ENCODE data around the gene TCF4. TPM values are rescaled to one million over a fixed set of nuclear protein-coding genes. Genes with fewer than 3 reads are reported as not detected.

TCF4 gene
- total and polyA plus RNA-seq, 2 of the 13 experiments (the other 11 are each of a cell fraction or from before 2014, with no cell fraction given) = not detected

DNA sequence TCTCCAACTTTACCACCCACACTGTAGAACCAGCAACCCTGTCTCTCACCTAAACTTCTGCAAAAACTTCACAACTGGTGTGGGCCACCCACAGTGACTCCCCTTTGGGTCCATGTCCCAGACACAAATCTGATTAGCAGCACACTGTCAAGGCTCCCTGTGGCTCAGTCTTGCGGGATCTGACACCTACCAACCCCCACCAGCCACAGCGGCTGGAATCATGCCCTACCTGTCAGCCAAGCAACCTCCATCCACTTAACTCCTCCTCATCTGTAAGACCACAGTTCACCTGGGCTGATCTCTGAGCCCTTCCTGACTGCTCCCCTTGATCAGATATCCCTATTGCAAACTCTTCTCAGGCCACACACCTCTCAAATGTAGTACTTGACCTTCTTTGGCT, 14.6 kb downstream of the TCF4 start (continued):
- TF ChIP-seq, protein P1, sequence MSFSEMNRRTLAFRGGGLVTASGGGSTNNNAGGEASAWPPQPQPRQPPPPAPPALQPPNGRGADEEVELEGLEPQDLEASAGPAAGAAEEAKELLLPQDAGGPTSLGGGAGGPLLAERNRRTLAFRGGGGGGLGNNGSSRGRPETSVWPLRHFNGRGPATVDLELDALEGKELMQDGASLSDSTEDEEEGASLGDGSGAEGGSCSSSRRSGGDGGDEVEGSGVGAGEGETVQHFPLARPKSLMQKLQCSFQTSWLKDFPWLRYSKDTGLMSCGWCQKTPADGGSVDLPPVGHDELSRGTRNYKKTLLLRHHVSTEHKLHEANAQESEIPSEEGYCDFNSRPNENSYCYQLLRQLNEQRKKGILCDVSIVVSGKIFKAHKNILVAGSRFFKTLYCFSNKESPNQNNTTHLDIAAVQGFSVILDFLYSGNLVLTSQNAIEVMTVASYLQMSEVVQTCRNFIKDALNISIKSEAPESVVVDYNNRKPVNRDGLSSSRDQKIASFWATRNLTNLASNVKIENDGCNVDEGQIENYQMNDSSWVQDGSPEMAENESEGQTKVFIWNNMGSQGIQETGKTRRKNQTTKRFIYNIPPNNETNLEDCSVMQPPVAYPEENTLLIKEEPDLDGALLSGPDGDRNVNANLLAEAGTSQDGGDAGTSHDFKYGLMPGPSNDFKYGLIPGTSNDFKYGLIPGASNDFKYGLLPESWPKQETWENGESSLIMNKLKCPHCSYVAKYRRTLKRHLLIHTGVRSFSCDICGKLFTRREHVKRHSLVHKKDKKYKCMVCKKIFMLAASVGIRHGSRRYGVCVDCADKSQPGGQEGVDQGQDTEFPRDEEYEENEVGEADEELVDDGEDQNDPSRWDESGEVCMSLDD (CRISPR knock-in tag; IDR thresholded peaks at IDR 0.05; ENCODE audit: borderline replicate concordance) = no peak
- TF ChIP-seq, protein P2, sequence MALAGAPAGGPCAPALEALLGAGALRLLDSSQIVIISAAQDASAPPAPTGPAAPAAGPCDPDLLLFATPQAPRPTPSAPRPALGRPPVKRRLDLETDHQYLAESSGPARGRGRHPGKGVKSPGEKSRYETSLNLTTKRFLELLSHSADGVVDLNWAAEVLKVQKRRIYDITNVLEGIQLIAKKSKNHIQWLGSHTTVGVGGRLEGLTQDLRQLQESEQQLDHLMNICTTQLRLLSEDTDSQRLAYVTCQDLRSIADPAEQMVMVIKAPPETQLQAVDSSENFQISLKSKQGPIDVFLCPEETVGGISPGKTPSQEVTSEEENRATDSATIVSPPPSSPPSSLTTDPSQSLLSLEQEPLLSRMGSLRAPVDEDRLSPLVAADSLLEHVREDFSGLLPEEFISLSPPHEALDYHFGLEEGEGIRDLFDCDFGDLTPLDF (CRISPR knock-in tag; IDR thresholded peaks at IDR 0.05) = no peak
- TF ChIP-seq, protein P3, sequence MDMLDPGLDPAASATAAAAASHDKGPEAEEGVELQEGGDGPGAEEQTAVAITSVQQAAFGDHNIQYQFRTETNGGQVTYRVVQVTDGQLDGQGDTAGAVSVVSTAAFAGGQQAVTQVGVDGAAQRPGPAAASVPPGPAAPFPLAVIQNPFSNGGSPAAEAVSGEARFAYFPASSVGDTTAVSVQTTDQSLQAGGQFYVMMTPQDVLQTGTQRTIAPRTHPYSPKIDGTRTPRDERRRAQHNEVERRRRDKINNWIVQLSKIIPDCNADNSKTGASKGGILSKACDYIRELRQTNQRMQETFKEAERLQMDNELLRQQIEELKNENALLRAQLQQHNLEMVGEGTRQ (IDR thresholded peaks at IDR 0.05; ENCODE audit: low read depth, low read length) = no peak
- TF ChIP-seq, protein P3 (CRISPR knock-in tag; IDR thresholded peaks at IDR 0.05; ENCODE audit: borderline replicate concordance) = no peak
- no peak for TF ChIP-seq ZNF207 (IDR thresholded peaks at IDR 0.05; ENCODE audit: borderline replicate concordance)
- no peak for TF ChIP-seq ZKSCAN5 (CRISPR knock-in tag; IDR thresholded peaks at IDR 0.05)
- TF ChIP-seq ZNF205 (CRISPR knock-in tag; IDR thresholded peaks at IDR 0.05) = no peak
- no peak for TF ChIP-seq RFX5 (IDR thresholded peaks at IDR 0.05; ENCODE audit: low read depth, low read length)

Measured in HepG2 (cell line).